ENCODE results near the gene GJA3. TPM values are rescaled to one million over a fixed set of nuclear protein-coding genes. Genes with fewer than 3 reads are reported as not detected.

GJA3 gene
- total and polyA plus RNA-seq, 2 of the 8 experiments (the other 6 are each of a cell fraction or from before 2014, with no cell fraction given) = 0.12 to 0.60 TPM

- no peak overlapping the region for H3K18ac ChIP-seq (ENCODE audit: extremely low read depth, low read length)
- H4K5ac ChIP-seq (ENCODE audit: insufficient read length, low read depth, low read length) = no peak overlapping the region
- H3K36me3 ChIP-seq (ENCODE audit: control insufficient read depth in 2 of 4, insufficient read depth in 4 of 4, low read length in 3 of 4) = peaks cover 0 to 7% (median 0%) of the 10 kb centered on the region in 4 experiments; a peak in 1 of 8 replicates
- FAIRE-seq = no peak
- DNase-seq (ENCODE audit: low read depth in 1 of 2, low spot score in 2 of 2) = no peak
- no peak overlapping the region for H4K91ac ChIP-seq (replicated peaks; ENCODE audit: insufficient read length, low read length)
- no peak overlapping the region for H3K23ac ChIP-seq (ENCODE audit: insufficient read length)
- no peak overlapping the region for H3K14ac ChIP-seq (ENCODE audit: insufficient read length)
- H2BK15ac ChIP-seq (ENCODE audit: low read length) = no peak overlapping the region
- CTCF ChIA-PET (ENCODE audit: partially characterized antibody) = interaction anchor here (0.6 to 1.8 kb wide), 5 partner anchors 10 to 342 kb away, joined by 3 to 4 read pairs (median 4); no protein-coding TSS in a partner anchor
- no peak overlapping the region for H2BK120ac ChIP-seq (replicated peaks; ENCODE audit: low read depth, low read length)
- H3K27me3 ChIP-seq (replicated peaks in 1 of 4; ENCODE audit: control insufficient read depth in 3 of 4, extremely low read depth in 1 of 4, insufficient read depth in 3 of 4, low read length in 3 of 4) = peaks cover 23 to 41% (median 36%) of the 10 kb centered on the region in 4 experiments
- WGBS, 2 experiments (ENCODE audit: extremely low coverage in 1 of 2, insufficient coverage in 1 of 2, insufficient read length in 1 of 2, insufficient replicate concordance in 2 of 2, low coverage in 1 of 2, low lambda C conversion rate in 2 of 2, missing lambda C conversion rate in 1 of 2) = 41% methylated on average over 16 of the region's 16 CpGs; no CpG with 5 or more reads in 1 of the 2 experiments
- H2BK12ac ChIP-seq (ENCODE audit: low read depth, low read length) = no peak overlapping the region
- H4K20me1 ChIP-seq (replicated peaks in 1 of 2; ENCODE audit: control insufficient read depth in 1 of 2, insufficient read depth in 2 of 2, low read length in 2 of 2) = peaks cover 2 to 3% of the 10 kb centered on the region in 2 experiments
- no peak overlapping the region for H3K4ac ChIP-seq (replicated peaks; ENCODE audit: insufficient read length, low read depth, low read length)
- H2AFZ ChIP-seq (ENCODE audit: low read length) = no peak overlapping the region
- H3K79me1 ChIP-seq (ENCODE audit: low read depth, low read length) = no peaks in the 10 kb centered on the region
- H3K4me2 ChIP-seq (ENCODE audit: insufficient read depth in 1 of 2, low read depth in 2 of 2, low read length in 2 of 2) = peak overlapping the region; percentile 78 to 81
- H3K27ac ChIP-seq (ENCODE audit: low read depth, low read length) = no peak overlapping the region
- POLR2A ChIA-PET (ENCODE audit: partially characterized antibody) = no interaction called here
- H2BK20ac ChIP-seq (ENCODE audit: low read length) = no peak overlapping the region
- H4K8ac ChIP-seq (ENCODE audit: extremely low read depth, insufficient read depth, low read length) = peak overlapping the region; percentile 62; the same call in 1 of the 2 replicates
- no peak overlapping the region for H3K56ac ChIP-seq (replicated peaks; ENCODE audit: insufficient read length, low read depth, low read length)
- TF ChIP-seq NRF1 (IDR thresholded peaks at IDR 0.05; ENCODE audit: low read depth, low read length) = no peak
- no peak for TF ChIP-seq GTF2F1 (IDR thresholded peaks at IDR 0.05; ENCODE audit: borderline replicate concordance, low read depth, low read length)
- peak; percentile 37; the same call in 1 of the 2 replicates for TF ChIP-seq SUZ12 (IDR thresholded peaks at IDR 0.05; ENCODE audit: low read length)
- H3K23me2 ChIP-seq (ENCODE audit: low read depth, low read length) = peaks cover 3% of the 10 kb centered on the region; the same call in 1 of the 2 replicates
- H3K79me2 ChIP-seq (ENCODE audit: control insufficient read depth in 1 of 2, insufficient read depth in 2 of 2, low read length in 2 of 2) = no peaks in the 10 kb centered on the region
- peak overlapping the region; percentile 45 to 70 (median 55); a peak in 6 of 8 replicates for H3K4me3 ChIP-seq (ENCODE audit: extremely low read depth in 1 of 4, insufficient read depth in 2 of 4, low read depth in 3 of 4, low read length in 4 of 4)
- H3K9me3 ChIP-seq (ENCODE audit: insufficient read depth in 2 of 2, low read depth in 1 of 2, low read length in 1 of 2) = no peaks in the 10 kb centered on the region
- H3K9ac ChIP-seq (replicated peaks in 1 of 4; ENCODE audit: extremely low read depth in 1 of 4, low read depth in 3 of 4, low read length in 3 of 4) = no peak overlapping the region
- no peak overlapping the region for H2AK5ac ChIP-seq (ENCODE audit: low read depth, low read length)
- H2BK5ac ChIP-seq (ENCODE audit: low read depth, low read length) = no peak overlapping the region
- no peaks in the 10 kb centered on the region for H3K4me1 ChIP-seq (replicated peaks in 1 of 4; ENCODE audit: control insufficient read depth in 3 of 4, insufficient read depth in 4 of 4, low read length in 3 of 4)
Observed at GRCh38 chr13:20161951-20162300, 1.1 kb upstream of the GJA3 start.
